ENCODE measurements around the gene KLRF1.

KLRF1 gene

GRCh38 chr12:9827209-9827888, at the start of gene KLRF1:
KLRF1 (plus strand) TSS chr12:9827481; CDS start chr12:9827545, 64 bp downstream.
- no peak for DNase-seq (ENCODE audit: low read depth, low spot score)
- H3K4me3 ChIP-seq (ENCODE audit: low read depth, low read length), result no peak within 1 kb of the TSS
- no peak for TF ChIP-seq CTCF (IDR thresholded peaks at IDR 0.05; ENCODE audit: low read depth, low read length)
- in situ Hi-C loops (cut with HindIII; ENCODE audit: low sequenced_read_pairs), result no loop called here

- DNase-seq (ENCODE audit: low read depth, low spot score), result no peak
These were observed 48.1 kb upstream of the KLRF1 start for GRCh38 chr12:9779209-9779608.

GRCh38 chr12:9781360-9781759, 45.9 kb upstream of the KLRF1 start:
- in situ Hi-C loops (cut with HindIII; ENCODE audit: low sequenced_read_pairs), result no loop called here
- TF ChIP-seq CTCF (IDR thresholded peaks at IDR 0.05; ENCODE audit: low read depth, low read length), result no peak
- H3K4me3 ChIP-seq (ENCODE audit: low read depth, low read length), result no peak overlapping the region
- no peak for DNase-seq (ENCODE audit: low read depth, low spot score)

More at GRCh38 chr12:9779209-9779608, 48.1 kb upstream of the KLRF1 start:
- no peak overlapping the region for H3K4me3 ChIP-seq (ENCODE audit: low read depth, low read length)
- no peak for TF ChIP-seq CTCF (IDR thresholded peaks at IDR 0.05; ENCODE audit: low read depth, low read length)
- in situ Hi-C loops (cut with HindIII; ENCODE audit: low sequenced_read_pairs), result no loop called here

GRCh38 chr12:9782547-9783382, 44.5 kb upstream of the KLRF1 start:
- DNase-seq (ENCODE audit: low read depth, low spot score), result no peak
- in situ Hi-C loops (cut with HindIII; ENCODE audit: low sequenced_read_pairs), result no loop called here
- no peak overlapping the region for H3K4me3 ChIP-seq (ENCODE audit: low read depth, low read length)
- no peak for TF ChIP-seq CTCF (IDR thresholded peaks at IDR 0.05; ENCODE audit: low read depth, low read length)

GRCh38 chr12:9784326-9784725, 43.0 kb upstream of the KLRF1 start:
- in situ Hi-C loops (cut with HindIII; ENCODE audit: low sequenced_read_pairs), result no loop called here
- TF ChIP-seq CTCF (IDR thresholded peaks at IDR 0.05; ENCODE audit: low read depth, low read length), result no peak
- H3K4me3 ChIP-seq (ENCODE audit: low read depth, low read length), result no peak overlapping the region

GRCh38 chr12:9784816-9785215, 42.5 kb upstream of the KLRF1 start:
- DNase-seq (ENCODE audit: low read depth, low spot score), result no peak
- in situ Hi-C loops (cut with HindIII; ENCODE audit: low sequenced_read_pairs), result no loop called here
- no peak overlapping the region for H3K4me3 ChIP-seq (ENCODE audit: low read depth, low read length)
- no peak for TF ChIP-seq CTCF (IDR thresholded peaks at IDR 0.05; ENCODE audit: low read depth, low read length)

More at GRCh38 chr12:9784326-9784725, 43.0 kb upstream of the KLRF1 start:
- DNase-seq (ENCODE audit: low read depth, low spot score), result no peak
